Measurements from ENCODE around the gene MRAS. TPM values are rescaled to one million over a fixed set of nuclear protein-coding genes. Genes with fewer than 3 reads are reported as not detected.

The MRAS gene
- polyA plus RNA-seq, 1 of the 3 experiments (the other 2 are of a cell fraction), result 25.0 TPM

- no peak for TF ChIP-seq RFX5 (IDR thresholded peaks at IDR 0.05; ENCODE audit: low read length)
Observed at GRCh38 chr3:138351151-138351550, 2.8 kb downstream of the MRAS start (continued).

GRCh38 chr3:138351916-138352550 lies 3.7 kb downstream of the MRAS start:
- peaks cover 7% of the 10 kb centered on the region; the same call in 1 of the 2 replicates for H3K79me2 ChIP-seq (ENCODE audit: insufficient read depth)
- H3K4me3 ChIP-seq (ENCODE audit: low read depth in 2 of 2, low read length in 1 of 2), result no peak overlapping the region
- no peak overlapping the region for H3K9ac ChIP-seq
- H3F3A ChIP-seq (replicated peaks; ENCODE audit: insufficient read depth), result peaks cover 11% of the 10 kb centered on the region
- no peaks in the 10 kb centered on the region for H4K20me1 ChIP-seq (ENCODE audit: insufficient read depth)
- H3K36me3 ChIP-seq (replicated peaks in 1 of 2; ENCODE audit: control insufficient read depth in 1 of 2, insufficient read depth in 2 of 2, low read length in 1 of 2), result no peaks in the 10 kb centered on the region
- no peak for DNase-seq
- H3K9me3 ChIP-seq, result no peaks in the 10 kb centered on the region
- no peak overlapping the region for H3K4me2 ChIP-seq
- no peak overlapping the region for H2AFZ ChIP-seq (ENCODE audit: low read depth)
- WGBS (ENCODE audit: low lambda C conversion rate), result 100% methylated on average over 1 of the region's 5 CpGs
- no peaks in the 10 kb centered on the region for H3K9me2 ChIP-seq
- POLR2A ChIA-PET, result no interaction called here
- peaks cover 4 to 9% of the 10 kb centered on the region in 2 experiments; a peak in 1 of 4 replicates for H3K4me1 ChIP-seq (ENCODE audit: control insufficient read depth in 1 of 2, insufficient read depth in 2 of 2, low read depth in 1 of 2, low read length in 1 of 2)
- no peak for TF ChIP-seq RFX5 (IDR thresholded peaks at IDR 0.05; ENCODE audit: low read length)
- CTCF ChIA-PET, result no interaction called here
- H3K27me3 ChIP-seq (ENCODE audit: insufficient read depth), result no peaks in the 10 kb centered on the region
- no peak overlapping the region for H3K27ac ChIP-seq (ENCODE audit: low read depth in 2 of 2, low read length in 1 of 2)

- ChIA-PET POLR2A (no interaction called here), CTCF (no interaction called here)
- Histone ChIP-seq H2AFZ (ENCODE audit: low read depth) (no peak overlapping the region), H3K79me2 (ENCODE audit: insufficient read depth) (peaks cover 11% of the 10 kb centered on the region; the same call in 1 of the 2 replicates), H3K36me3 (replicated peaks in 1 of 2; ENCODE audit: control insufficient read depth in 1 of 2, insufficient read depth in 2 of 2, low read length in 1 of 2) (no peaks in the 10 kb centered on the region), H3K27me3 (ENCODE audit: insufficient read depth) (no peaks in the 10 kb centered on the region), H3K4me2 (no peak overlapping the region), H3K27ac (ENCODE audit: low read depth in 2 of 2, low read length in 1 of 2) (no peak overlapping the region), H3K9me3 (no peaks in the 10 kb centered on the region), H3K4me3 (ENCODE audit: low read depth in 2 of 2, low read length in 1 of 2) (no peak overlapping the region), H3F3A (replicated peaks; ENCODE audit: insufficient read depth) (peaks cover 5% of the 10 kb centered on the region), H3K9ac (no peak overlapping the region), H3K4me1 (ENCODE audit: control insufficient read depth in 1 of 2, insufficient read depth in 2 of 2, low read depth in 1 of 2, low read length in 1 of 2) (peaks cover 4 to 5% of the 10 kb centered on the region in 2 experiments; a peak in 1 of 4 replicates), H3K9me2 (no peaks in the 10 kb centered on the region), H4K20me1 (ENCODE audit: insufficient read depth) (no peaks in the 10 kb centered on the region)
- TF ChIP-seq SMC3 (IDR thresholded peaks at IDR 0.05; ENCODE audit: low read depth, low read length) (no peak), CHD2 (IDR thresholded peaks at IDR 0.05; ENCODE audit: low read length, partially characterized antibody) (no peak), PBX3 (IDR thresholded peaks at IDR 0.05) (no peak), USF1 (IDR thresholded peaks at IDR 0.05; ENCODE audit: borderline replicate concordance, low read depth) (no peak)
- DNase-seq, result no peak
Observed at GRCh38 chr3:138354376-138354775, 6.0 kb downstream of the MRAS start.

GRCh38 chr3:138355071-138355470 lies 6.7 kb downstream of the MRAS start:
- Histone ChIP-seq H3K4me2 (no peak overlapping the region), H3K4me3 (ENCODE audit: low read depth in 2 of 2, low read length in 1 of 2) (no peak overlapping the region), H3K27ac (ENCODE audit: low read depth in 2 of 2, low read length in 1 of 2) (no peak overlapping the region), H3K79me2 (ENCODE audit: insufficient read depth) (0 out of 2 replicates have a peak, but pooled peaks cover 11% of the 10 kb centered on the region), H3K9me2 (no peaks in the 10 kb centered on the region), H3K9me3 (no peaks in the 10 kb centered on the region), H3F3A (replicated peaks; ENCODE audit: insufficient read depth) (no peaks in the 10 kb centered on the region), H3K9ac (no peak overlapping the region), H3K27me3 (ENCODE audit: insufficient read depth) (no peaks in the 10 kb centered on the region), H3K4me1 (ENCODE audit: control insufficient read depth in 1 of 2, insufficient read depth in 2 of 2, low read depth in 1 of 2, low read length in 1 of 2) (0 out of 4 replicates have a peak, but pooled peaks cover 0 to 4% of the 10 kb centered on the region in 2 experiments), H2AFZ (ENCODE audit: low read depth) (no peak overlapping the region), H3K36me3 (replicated peaks in 1 of 2; ENCODE audit: control insufficient read depth in 1 of 2, insufficient read depth in 2 of 2, low read length in 1 of 2) (no peaks in the 10 kb centered on the region), H4K20me1 (ENCODE audit: insufficient read depth) (no peaks in the 10 kb centered on the region)
- 100% methylated on average over 1 of the region's 3 CpGs for WGBS (ENCODE audit: low lambda C conversion rate)
- POLR2A ChIA-PET, result no interaction called here
- DNase-seq, result no peak
- CTCF ChIA-PET, result no interaction called here
- TF ChIP-seq MEF2A (IDR thresholded peaks at IDR 0.05; ENCODE audit: borderline replicate concordance, low read depth) (no peak), FOXM1 (IDR thresholded peaks at IDR 0.05; ENCODE audit: low read depth) (no peak), FOSL2 (IDR thresholded peaks at IDR 0.05; ENCODE audit: borderline replicate concordance, low read depth) (no peak), SMC3 (IDR thresholded peaks at IDR 0.05; ENCODE audit: low read depth, low read length) (no peak), NRF1 (IDR thresholded peaks at IDR 0.05; ENCODE audit: low read depth, low read length) (no peak), REST (IDR thresholded peaks at IDR 0.05; ENCODE audit: low read depth, low read length) (no peak), GABPA (IDR thresholded peaks at IDR 0.05; ENCODE audit: low read depth) (no peak), EZH2phosphoT487 (IDR thresholded peaks at IDR 0.05; ENCODE audit: borderline replicate concordance, low read depth) (no peak), TCF12 (IDR thresholded peaks at IDR 0.05) (no peak), RCOR1 (IDR thresholded peaks at IDR 0.05; ENCODE audit: low read length) (no peak)

All from SK-N-SH (cell line).